Measurements from ENCODE around the gene SFXN4.

SFXN4 gene

GRCh38 chr10:119136084-119136483 lies 29.4 kb downstream of the SFXN4 start:
- no peak for TF ChIP-seq FOXM1 (IDR thresholded peaks at IDR 0.05; ENCODE audit: borderline replicate concordance, low read depth)
- TF ChIP-seq TCF12 (IDR thresholded peaks at IDR 0.05; ENCODE audit: low read depth) = no peak
- no peak for TF ChIP-seq TEAD4 (IDR thresholded peaks at IDR 0.05)
- TF ChIP-seq MAX (IDR thresholded peaks at IDR 0.05) = no peak
- TF ChIP-seq YY1 (IDR thresholded peaks at IDR 0.05; ENCODE audit: low read depth) = no peak
- no peak for TF ChIP-seq CREB1 (IDR thresholded peaks at IDR 0.05; ENCODE audit: low read depth)
- no peak for TF ChIP-seq EGR1 (IDR thresholded peaks at IDR 0.05)
- TF ChIP-seq REST (IDR thresholded peaks at IDR 0.05; ENCODE audit: low read depth) = no peak
- TF ChIP-seq USF1 (IDR thresholded peaks at IDR 0.05) = no peak
- no peak for TF ChIP-seq NFIC (IDR thresholded peaks at IDR 0.05)
- TF ChIP-seq TAF1 (IDR thresholded peaks at IDR 0.05; ENCODE audit: low read depth) = no peak

- TF ChIP-seq EGR1 (IDR thresholded peaks at IDR 0.05) = no peak
- TF ChIP-seq MAX (IDR thresholded peaks at IDR 0.05) = no peak
- no peak for TF ChIP-seq FOXM1 (IDR thresholded peaks at IDR 0.05; ENCODE audit: borderline replicate concordance, low read depth)
- TF ChIP-seq CEBPB (IDR thresholded peaks at IDR 0.05) = no peak
- no peak for TF ChIP-seq TCF12 (IDR thresholded peaks at IDR 0.05; ENCODE audit: low read depth)
- TF ChIP-seq RAD21 (IDR thresholded peaks at IDR 0.05; ENCODE audit: low read depth) = no peak
- no peak for TF ChIP-seq REST (IDR thresholded peaks at IDR 0.05; ENCODE audit: low read depth)
- TF ChIP-seq CREB1 (IDR thresholded peaks at IDR 0.05; ENCODE audit: low read depth) = no peak
Observed at GRCh38 chr10:119135513-119135881, 30.0 kb downstream of the SFXN4 start.

- TF ChIP-seq YY1 (IDR thresholded peaks at IDR 0.05; ENCODE audit: low read depth) (no peak), TEAD4 (IDR thresholded peaks at IDR 0.05) (no peak), CREB1 (IDR thresholded peaks at IDR 0.05; ENCODE audit: low read depth) (no peak), TCF12 (IDR thresholded peaks at IDR 0.05; ENCODE audit: low read depth) (no peak), ZBTB7A (IDR thresholded peaks at IDR 0.05; ENCODE audit: low read depth) (no peak), EGR1 (IDR thresholded peaks at IDR 0.05) (no peak), REST (IDR thresholded peaks at IDR 0.05; ENCODE audit: low read depth) (no peak), CEBPB (IDR thresholded peaks at IDR 0.05) (no peak), FOXM1 (IDR thresholded peaks at IDR 0.05; ENCODE audit: borderline replicate concordance, low read depth) (no peak), EP300 (IDR thresholded peaks at IDR 0.05; ENCODE audit: borderline replicate concordance) (no peak), NFIC (IDR thresholded peaks at IDR 0.05) (no peak), USF1 (IDR thresholded peaks at IDR 0.05) (no peak), MAX (IDR thresholded peaks at IDR 0.05) (no peak), TAF1 (IDR thresholded peaks at IDR 0.05; ENCODE audit: low read depth) (no peak), RAD21 (IDR thresholded peaks at IDR 0.05; ENCODE audit: low read depth) (no peak)
Observed at GRCh38 chr10:119133949-119134348, 31.6 kb downstream of the SFXN4 start.

- TF ChIP-seq CEBPB (IDR thresholded peaks at IDR 0.05) (no peak), TCF12 (IDR thresholded peaks at IDR 0.05; ENCODE audit: low read depth) (no peak), YY1 (IDR thresholded peaks at IDR 0.05; ENCODE audit: low read depth) (no peak), ZBTB7A (IDR thresholded peaks at IDR 0.05; ENCODE audit: low read depth) (no peak)
Observed at GRCh38 chr10:119132521-119133345, 32.8 kb downstream of the SFXN4 start.
